SK-N-SH (cell line): ENCODE data around the gene SKOR2. TPM values are rescaled to one million over a fixed set of nuclear protein-coding genes. Genes with fewer than 3 reads are reported as not detected.
A peak's percentile ranks its signal among the peaks of the same experiment; 100 is the strongest.

Experiments
- CTCF ChIA-PET: fragments of 300-600, 350-600 bp; formaldehyde crosslinking; extraction: SDS; loops from one replicate; lab custom pipeline; 2021; lab: Yijun Ruan, JAX
- POLR2A ChIA-PET: fragments of 350-600 bp; sonication (Branson Sonifier 250); formaldehyde crosslinking; extraction: SDS; loops from one replicate; lab custom pipeline; 2020; ENCODE audit warnings: antibody characterized with exemption, inconsistent platforms; lab: Yijun Ruan, JAX
- DNase-seq: peaks from one replicate; pipeline ENCODE4 v3.0.0; 2012
- H2AFZ ChIP-seq: fragments of 200-600 bp; sonication (generic); 2 replicates; pipeline ENCODE4 v1.8.1; 2016; ENCODE audit warnings: antibody characterized with exemption, mild to moderate bottlenecking, low read depth
- H3F3A ChIP-seq: fragments of 200-600 bp; sonication (generic); replicated peaks from 2 replicates; pipeline ENCODE3; 2016; ENCODE audit warnings: antibody characterized with exemption, mild to moderate bottlenecking; ENCODE audit not compliant: insufficient read depth
- H3K27ac ChIP-seq, 2 experiments: fragments of 200-500 bp in 1 of 2; fragments of 200-600 bp in 1 of 2; sonication (Bioruptor generic) in 1 of 2; sonication (generic), shearing (Covaris generic) in 1 of 2; 2 replicates each; pipeline versions ENCODE4 v1.5.1 to v1.6.1; 2014 to 2016; ENCODE audit warnings: low read depth in 2 of 2, inconsistent platforms in 1 of 2, low read length in 1 of 2, mild to moderate bottlenecking in 1 of 2, mixed read lengths in 1 of 2
- H3K27me3 ChIP-seq: fragments of 200-600 bp; sonication (generic), shearing (Covaris generic); 2 replicates; pipeline ENCODE4 v1.6.1; 2016; ENCODE audit warnings: mixed run types; ENCODE audit not compliant: insufficient read depth
- H3K36me3 ChIP-seq, 2 experiments: fragments of 200-500 bp in 1 of 2; fragments of 200-600 bp in 1 of 2; sonication (Bioruptor generic) in 1 of 2; sonication (generic) in 1 of 2; replicated peaks in 1 of 2; 2 replicates each; pipeline versions ENCODE3 to v1.5.1; 2014 to 2016; ENCODE audit warnings: low read length in 1 of 2, mild to moderate bottlenecking in 1 of 2; ENCODE audit not compliant: insufficient read depth in 2 of 2, control insufficient read depth in 1 of 2
- H3K4me1 ChIP-seq, 2 experiments: fragments of 200-500 bp in 1 of 2; fragments of 200-600 bp in 1 of 2; sonication (Bioruptor generic) in 1 of 2; sonication (generic), shearing (Covaris generic) in 1 of 2; 2 replicates each; pipeline versions ENCODE4 v1.5.1 to v1.6.1; 2014 to 2016; ENCODE audit warnings: low read depth in 1 of 2, low read length in 1 of 2, mixed run types in 1 of 2; ENCODE audit not compliant: insufficient read depth in 2 of 2, control insufficient read depth in 1 of 2
- H3K4me2 ChIP-seq: fragments of 200-600 bp; sonication (generic), shearing (Covaris generic); 2 replicates; pipeline ENCODE4 v1.6.1; 2017; ENCODE audit warnings: mixed run types
- H3K4me3 ChIP-seq, 2 experiments: fragments of 200-500 bp in 1 of 2; fragments of 200-600 bp in 1 of 2; sonication (Bioruptor generic) in 1 of 2; sonication (generic), shearing (Covaris generic) in 1 of 2; 2 replicates each; pipeline versions ENCODE4 v1.5.1 to v1.8.1; 2014 to 2016; ENCODE audit warnings: low read depth in 2 of 2, inconsistent platforms in 1 of 2, low read length in 1 of 2, mild to moderate bottlenecking in 1 of 2, mixed read lengths in 1 of 2, moderate library complexity in 1 of 2
- H3K79me2 ChIP-seq: fragments of 200-600 bp; sonication (generic); 2 replicates; pipeline ENCODE4 v1.8.1; 2017; ENCODE audit warnings: mild to moderate bottlenecking; ENCODE audit not compliant: insufficient read depth
- H3K9ac ChIP-seq: fragments of 200-600 bp; sonication (generic); 2 replicates; pipeline ENCODE4 v1.6.1; 2017; ENCODE audit warnings: mixed run types
- H3K9me2 ChIP-seq: fragments of 200-600 bp; sonication (generic); 2 replicates; pipeline ENCODE4 v1.6.1; 2017; ENCODE audit warnings: mixed run types
- H3K9me3 ChIP-seq: fragments of 200-600 bp; sonication (generic); 2 replicates; pipeline ENCODE4 v1.6.1; 2017; ENCODE audit warnings: mixed run types, mild to moderate bottlenecking, moderate library complexity
- H4K20me1 ChIP-seq: fragments of 200-600 bp; sonication (generic); 2 replicates; pipeline ENCODE4 v1.6.1; 2017; ENCODE audit warnings: mild to moderate bottlenecking, mixed run types; ENCODE audit not compliant: insufficient read depth
- CTCF ChIP-seq: fragments of 200-600 bp; sonication (generic); IDR thresholded peaks from 2 replicates; pipeline ENCODE4 v1.6.1; 2017; ENCODE audit warnings: antibody characterized with exemption, mild to moderate bottlenecking, moderate library complexity
- FOXJ3 ChIP-seq: sonication (generic); formaldehyde crosslinking; IDR thresholded peaks from 2 replicates; pipeline ENCODE4 v1.5.1; 2020; ENCODE audit warnings: mild to moderate bottlenecking, missing genetic modification reagents
- GABPA ChIP-seq: IDR thresholded peaks from 2 replicates; pipeline ENCODE4 v1.4.0; 2012; ENCODE audit warnings: low read depth, mild to moderate bottlenecking
- PBX3 ChIP-seq: IDR thresholded peaks from 2 replicates; pipeline ENCODE4; 2012
- RAD21 ChIP-seq: IDR thresholded peaks from 2 replicates; pipeline ENCODE4 v1.6.1; 2012; ENCODE audit warnings: mild to moderate bottlenecking, low read length
- SMC3 ChIP-seq: IDR thresholded peaks from 2 replicates; pipeline ENCODE4 v1.6.1; 2012; ENCODE audit warnings: low read depth, low read length, improper control_type of control experiment
- TAF1 ChIP-seq: IDR thresholded peaks from 2 replicates; pipeline ENCODE4 v1.6.1; 2012; ENCODE audit warnings: low read depth, mild to moderate bottlenecking, low read length, moderate library complexity, borderline replicate concordance
- USF2 ChIP-seq: fragments of 150-350 bp; IDR thresholded peaks from 2 replicates; pipeline ENCODE4 v1.6.1; 2017; ENCODE audit warnings: antibody characterized with exemption, low read length, low read depth, borderline replicate concordance
- WGBS: methylation state at CpG from one replicate; pipeline ENCODE4 v1.1.6; 2017; ENCODE audit warnings: low lambda C conversion rate; 5-methylcytosine and 5-hydroxymethylcytosine counted together
- polyA plus RNA-seq, 3 experiments: library from polyadenylated mRNA; depleted of rRNA; stranded (reverse); fragments of >200 nt; gene quantifications; 2 replicates each; pipeline ENCODE4 v1.2.3, GENCODE V29; 2012

SKOR2 gene
- polyA plus RNA-seq, 1 of the 3 experiments (the other 2 are of a cell fraction) = not detected

- WGBS = 11% methylated on average over 2 of the region's 2 CpGs
- Histone ChIP-seq H3K27ac (no peak overlapping the region), H3F3A (no peaks in the 10 kb centered on the region), H4K20me1 (no peaks in the 10 kb centered on the region), H3K36me3 (no peaks in the 10 kb centered on the region), H3K9ac (no peak overlapping the region), H3K27me3 (no peaks in the 10 kb centered on the region)
- CTCF ChIA-PET = interaction anchor here (0.6 to 6.7 kb wide), 6 partner anchors 9 to 157 kb away, joined by 3 to 83 read pairs (median 4); partner anchors contain the start of gene HDHD2
- TF ChIP-seq USF2 (no peak), TAF1 (no peak), PBX3 (no peak), GABPA (no peak)
- TF ChIP-seq, all 33 proteins: peak for 0
- Histone ChIP-seq H3K9me2 (no peaks in the 10 kb centered on the region), H2AFZ (no peak overlapping the region), H3K4me3 (no peak overlapping the region), H3K4me1 (peaks cover 0 to 16% of the 10 kb centered on the region in 2 experiments; a peak in 2 of 4 replicates), H3K9me3 (no peaks in the 10 kb centered on the region), H3K4me2 (no peak overlapping the region), H3K79me2 (no peaks in the 10 kb centered on the region)
- POLR2A ChIA-PET = no interaction called here
- no peak for DNase-seq
Measured at GRCh38 chr18:47206945-47207637, 44.4 kb downstream of the SKOR2 start.

GRCh38 chr18:47204908-47205522 lies 46.4 kb downstream of the SKOR2 start:
- Histone ChIP-seq H3K9me3 (no peaks in the 10 kb centered on the region), H3K4me3 (no peak overlapping the region; a peak in 1 of 4 replicates), H4K20me1 (no peaks in the 10 kb centered on the region), H3K9ac (no peak overlapping the region), H3K9me2 (no peaks in the 10 kb centered on the region), H2AFZ (no peak overlapping the region), H3K4me2 (no peak overlapping the region), H3K27ac (peak overlapping the region in 1 of 2 experiments; percentile 93; a peak in 1 of 4 replicates), H3K36me3 (no peaks in the 10 kb centered on the region), H3K79me2 (no peaks in the 10 kb centered on the region), H3F3A (no peaks in the 10 kb centered on the region), H3K4me1 (peaks cover 0 to 16% of the 10 kb centered on the region in 2 experiments; a peak in 2 of 4 replicates), H3K27me3 (no peaks in the 10 kb centered on the region)
- peak; percentile 33 for DNase-seq
- 14% methylated on average over 3 of the region's 3 CpGs for WGBS
- TF ChIP-seq RAD21 = peak; percentile 79
- TF ChIP-seq FOXJ3 (CRISPR knock-in tag) = no peak
- TF ChIP-seq CTCF = peak; percentile 87
- peak; percentile 89 for TF ChIP-seq SMC3
- ChIA-PET POLR2A (interaction anchor here (2.1 kb wide), 1 partner anchor 55 kb away, joined by 10 read pairs; the partner anchor contains the start of gene HDHD2), CTCF (interaction anchor here (0.6 to 6.7 kb wide), 49 partner anchors 10 to 806 kb away, joined by 3 to 83 read pairs (median 5); partner anchors contain the start of gene HDHD2)
